A549 treated with AZD2906 at 1 μM for 4 hours (cell line): ENCODE data around the gene RASA4B. TPM values are rescaled to one million over a fixed set of nuclear protein-coding genes. Genes with fewer than 3 reads are reported as not detected.

Source experiments
- total RNA-seq: library from RNA; stranded (reverse); fragments of 200-300 nt; extraction: Qiagen RNA extraction; gene quantifications from 5 replicates; pipeline ENCODE4 v1.2.3, GENCODE V29; 2022

The RASA4B gene
- 1.2 to 2.1 TPM (median 1.5 TPM) in 5 replicates for total RNA-seq

DNA sequence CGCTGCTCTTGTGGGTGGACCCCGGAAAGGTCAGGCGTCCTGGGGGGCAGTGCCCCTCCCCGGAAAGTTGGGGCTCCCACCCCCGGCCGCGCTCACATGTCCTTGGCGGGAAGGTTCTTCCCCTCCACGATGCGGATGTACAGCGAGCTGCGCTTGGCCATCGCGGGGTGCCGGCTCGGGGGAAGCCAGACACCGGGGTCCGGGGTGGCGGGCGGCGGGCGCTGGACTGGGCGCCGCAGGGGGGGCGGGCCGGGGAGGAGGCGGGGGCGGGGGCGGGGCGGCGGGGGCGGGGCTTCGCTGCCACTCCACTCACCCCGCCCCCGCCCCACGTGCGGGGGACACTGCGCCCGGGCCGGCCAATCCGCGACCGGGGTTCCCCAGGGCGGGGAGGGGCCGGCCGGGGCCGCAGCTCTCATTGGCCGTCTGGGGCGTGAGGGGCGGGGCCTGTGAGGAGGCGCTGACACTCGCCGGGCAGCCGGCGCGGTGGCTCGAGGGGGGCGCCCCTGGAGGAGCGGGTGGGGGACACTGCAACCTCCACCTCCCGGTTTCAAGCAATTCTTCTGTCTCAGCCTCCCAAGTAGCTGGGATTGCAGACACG lies at the start of gene RASA4B:
Gene RASA4B, minus strand, starts transcription at position 228 of the 598 bp plus-strand sequence. Its CDS starts 67 bp downstream, at position 161.

DNA sequence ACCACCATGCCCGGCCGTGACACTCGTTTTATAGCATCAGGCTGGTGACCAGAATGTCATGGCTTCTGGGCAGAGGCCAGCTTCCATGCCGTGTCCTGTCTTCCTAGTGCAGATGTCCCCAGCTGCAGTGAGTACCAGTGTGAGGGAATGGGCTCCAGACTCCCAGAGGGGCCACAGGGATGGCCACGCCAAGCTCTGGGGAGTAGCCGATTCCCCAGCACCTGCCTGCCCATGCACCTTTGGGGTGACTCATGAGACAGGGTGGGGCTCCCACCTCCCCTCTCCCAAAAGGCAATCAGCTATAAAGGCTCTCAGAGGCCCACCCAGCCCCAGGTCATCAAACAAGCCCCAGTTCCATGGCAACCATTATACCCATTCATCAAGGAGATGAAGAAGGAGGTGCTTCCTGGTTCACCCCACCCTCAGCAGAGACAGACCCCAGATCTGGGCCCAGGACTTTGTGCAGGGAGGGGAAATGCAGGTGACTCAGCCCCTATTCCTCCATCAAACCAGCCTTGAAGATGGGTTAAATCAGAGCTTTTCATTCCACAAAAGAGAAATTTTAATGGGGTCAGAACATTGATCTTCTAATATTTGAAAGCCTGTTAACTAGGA lies 33.3 kb upstream of the RASA4B start, which contains the start of gene SPDYE2:
Gene SPDYE2, plus strand, starts transcription at position 419 of the 615 bp plus-strand sequence. CDS start 2,030 bp downstream, outside the sequence.

DNA sequence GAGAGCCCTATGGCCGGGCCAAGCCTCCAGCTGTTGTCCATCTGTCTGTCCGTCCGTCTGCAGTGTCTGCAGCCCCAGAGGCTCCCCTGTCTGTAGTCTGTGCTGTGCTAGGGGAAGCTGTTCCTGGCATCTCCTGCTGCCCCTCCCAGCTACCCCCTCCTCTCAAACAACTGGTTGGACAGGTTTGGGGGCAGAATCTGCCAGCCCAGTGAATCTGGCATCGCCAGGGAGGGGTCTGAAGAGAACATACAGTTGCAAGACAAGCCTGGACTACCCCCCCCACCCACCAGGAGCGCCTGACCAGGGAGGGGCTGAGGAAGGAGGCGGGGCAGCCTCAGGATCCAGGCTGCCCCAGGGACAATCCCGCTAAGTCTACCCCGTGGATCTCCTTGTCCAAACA lies 26.0 kb upstream of the RASA4B start, which contains the start of gene UPK3BL2:
Gene UPK3BL2, minus strand, starts transcription at position 101 of the 400 bp plus-strand sequence. Its CDS starts 60 bp downstream, at position 41.

DNA sequence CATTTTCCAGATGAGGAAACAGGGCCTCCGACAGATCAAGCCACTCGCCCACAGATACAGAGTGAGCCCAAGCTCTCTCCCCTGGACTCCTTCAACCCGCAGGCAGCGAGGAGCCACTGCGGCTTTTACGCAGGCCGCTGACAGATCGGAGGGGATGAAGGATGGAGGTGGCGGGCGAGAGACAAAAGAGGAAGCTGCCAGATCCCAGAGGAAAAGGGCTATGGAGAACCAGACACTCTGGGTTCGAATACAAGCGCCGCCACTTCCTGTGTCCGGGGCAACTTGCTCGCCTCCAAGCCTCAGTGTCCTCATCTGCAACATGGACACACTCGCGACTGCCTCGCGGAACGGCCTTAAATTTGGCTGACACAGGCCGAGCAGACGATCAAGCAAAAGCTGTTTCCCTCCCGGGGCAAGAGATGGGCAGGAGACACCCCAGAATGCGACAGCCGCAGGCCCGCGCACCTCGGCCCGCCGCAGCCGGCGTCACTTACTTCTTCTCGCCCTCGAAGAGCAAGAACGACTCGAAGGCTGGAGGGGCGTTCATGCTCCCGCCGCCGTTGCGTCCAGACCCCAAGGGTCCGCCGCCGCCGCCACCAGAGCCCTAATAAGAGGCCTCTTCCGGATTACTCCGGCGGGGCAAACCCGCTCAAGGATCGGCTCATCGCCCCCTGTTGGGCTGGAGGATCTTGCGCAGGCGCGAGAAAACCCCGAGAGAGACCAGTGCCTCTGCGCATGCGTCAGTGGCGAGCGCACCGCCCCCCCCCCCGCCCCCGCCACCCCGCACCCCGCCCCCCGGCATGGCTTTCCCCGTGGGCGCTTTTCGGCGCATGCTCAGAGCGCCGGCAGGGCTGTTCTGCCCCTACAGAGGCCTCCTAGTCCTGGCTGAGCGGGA lies 39.0 kb downstream of the RASA4B start, which contains the start of gene POLR2J:
Gene POLR2J, minus strand, starts transcription at position 609 of the 895 bp plus-strand sequence. Its CDS starts 62 bp downstream, at position 547.

DNA sequence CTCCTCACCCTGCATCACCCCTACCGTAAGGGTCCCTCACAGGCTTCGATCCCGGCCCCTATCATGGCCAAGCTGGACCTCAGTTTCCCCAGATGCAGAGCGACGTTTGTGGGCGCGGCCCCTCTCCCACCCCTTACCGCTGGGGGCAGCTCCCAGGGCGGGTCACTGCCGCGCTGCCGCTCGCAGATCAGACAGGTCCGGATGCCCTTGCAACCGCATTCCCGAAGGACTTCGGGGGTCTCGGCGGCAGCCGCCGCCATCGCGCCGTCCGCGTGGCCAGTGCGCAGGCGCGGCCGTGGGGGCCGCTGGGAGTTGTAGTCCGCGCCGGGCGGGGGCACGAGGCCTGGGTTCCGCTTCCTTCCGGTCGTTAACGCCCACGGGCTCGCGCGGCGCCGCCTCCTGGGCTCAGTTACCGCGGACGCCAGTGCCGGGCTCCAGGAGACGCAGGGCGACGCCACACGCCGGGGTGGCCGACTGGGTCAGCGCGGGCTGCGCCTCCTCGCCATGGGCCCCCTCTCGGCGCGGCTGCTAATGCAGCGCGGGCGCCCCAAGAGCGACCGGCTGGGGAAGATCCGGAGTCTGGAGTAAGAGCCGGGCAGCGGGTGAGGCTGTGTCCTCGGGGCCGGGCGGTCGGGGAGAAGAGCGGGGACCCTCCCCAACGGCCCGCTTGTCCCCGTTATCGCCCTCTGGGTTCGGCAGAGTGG lies 52.8 kb downstream of the RASA4B start, which contains the start of the genes ALKBH4 and LRWD1:
Gene ALKBH4, minus strand, starts transcription at position 287 of the 704 bp plus-strand sequence. Its CDS starts 27 bp downstream, at position 260.
Gene LRWD1, plus strand, starts transcription at position 408 of the 704 bp plus-strand sequence. Its CDS starts 97 bp downstream, at position 505.

DNA sequence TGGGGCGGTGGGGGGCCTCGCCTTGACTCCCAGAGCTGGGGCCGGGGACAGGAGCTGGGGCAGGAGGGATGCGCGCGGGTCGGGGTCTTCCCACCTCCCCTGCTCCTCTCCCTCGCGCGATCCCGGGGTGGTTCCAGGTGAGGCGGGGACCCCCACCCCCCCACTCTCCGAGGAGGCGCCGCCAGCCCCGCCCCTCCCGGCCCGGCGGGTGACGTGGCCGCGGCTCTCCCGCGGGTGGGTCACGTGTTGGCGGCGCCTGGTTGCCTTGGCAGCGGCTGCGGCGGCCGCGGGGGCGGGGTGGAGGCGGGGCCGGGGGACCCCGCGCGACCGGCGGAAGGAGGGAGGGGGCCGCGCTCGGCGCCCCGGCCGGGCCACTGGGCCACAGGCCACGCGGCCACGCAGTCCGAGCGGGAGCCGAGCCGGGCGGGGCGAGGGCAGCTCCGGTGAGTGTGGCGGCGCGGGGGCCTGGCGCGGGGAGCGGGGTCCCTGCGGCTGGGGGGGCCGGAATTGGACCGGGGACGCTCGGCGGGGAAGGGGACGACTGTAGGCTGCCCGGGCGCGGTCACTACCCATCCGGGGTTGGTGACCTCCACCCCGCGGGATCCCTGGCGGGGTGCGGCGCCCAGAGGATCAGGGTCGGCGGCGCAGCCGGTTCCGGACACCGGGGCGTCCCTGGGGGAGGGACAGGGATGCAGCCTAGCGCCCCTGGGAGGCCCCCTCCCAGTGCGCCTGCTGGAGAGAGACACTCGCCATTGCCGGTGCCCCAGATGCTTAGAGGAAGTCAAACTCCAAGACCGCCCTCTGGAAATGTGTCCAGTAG lies 84.1 kb downstream of the RASA4B start, which contains the start of gene ORAI2:
Gene ORAI2, plus strand, starts transcription at position 357 of the 820 bp plus-strand sequence. CDS start 5,382 bp downstream, outside the sequence.

Other genes starting within 250 kb of the RASA4B start
- 1.5 to 3.7 TPM (median 3.2 TPM) in 5 replicates for gene SH2B2, start 230.9 kb downstream of the RASA4B start, total RNA-seq
- not detected in 5 replicates for gene SPDYE6, start 161.3 kb downstream of the RASA4B start, total RNA-seq
- gene PRKRIP1, start 121.4 kb downstream of the RASA4B start, total RNA-seq = 19.8 to 22.3 TPM (median 21.1 TPM) in 5 replicates
- 29.1 to 35.0 TPM (median 31.0 TPM) in 5 replicates for gene ORAI2, start 84.2 kb downstream of the RASA4B start, total RNA-seq
- gene ALKBH4, start 52.9 kb downstream of the RASA4B start, total RNA-seq = 9.9 to 12.6 TPM (median 11.6 TPM) in 5 replicates
- 21.9 to 34.4 TPM (median 29.4 TPM) in 5 replicates for gene LRWD1, start 52.8 kb downstream of the RASA4B start, total RNA-seq
- 103 to 111 TPM (median 105 TPM) in 5 replicates for gene POLR2J, start 38.9 kb downstream of the RASA4B start, total RNA-seq
- gene UPK3BL2, start 25.9 kb upstream of the RASA4B start, total RNA-seq = 2.1 to 3.4 TPM (median 2.9 TPM) in 5 replicates
- gene SPDYE2, start 33.4 kb upstream of the RASA4B start, total RNA-seq = not detected in 5 replicates
- gene POLR2J3, start 54.8 kb upstream of the RASA4B start, total RNA-seq = 13.6 to 35.7 TPM (median 28.1 TPM) in 5 replicates
- 1.5 to 2.5 TPM (median 2.1 TPM) in 5 replicates for gene RASA4, start 99.0 kb upstream of the RASA4B start, total RNA-seq
- gene UPK3BL1, start 125.0 kb upstream of the RASA4B start, total RNA-seq = 7.7 to 15.5 TPM (median 12.6 TPM) in 5 replicates
- gene SPDYE2B, start 132.5 kb upstream of the RASA4B start, total RNA-seq = not detected in 5 replicates
- gene POLR2J2, start 153.9 kb upstream of the RASA4B start, total RNA-seq = 0.23 to 0.46 TPM (median 0.26 TPM) in 5 replicates
- 6.7 to 7.9 TPM (median 7.1 TPM) in 5 replicates for gene FAM185A, start 231.2 kb upstream of the RASA4B start, total RNA-seq